Measurements from ENCODE around the gene RIBC1. TPM values are rescaled to one million over a fixed set of nuclear protein-coding genes. Genes with fewer than 3 reads are reported as not detected.

The RIBC1 gene
- total and polyA plus RNA-seq, 4 donors = 6.0 to 12.7 (median 9.8) TPM

- Histone ChIP-seq H3K9me3 (ENCODE audit: control insufficient read depth in 4 of 4, insufficient read depth in 3 of 4, low read length in 3 of 4) (no peaks in the 10 kb centered on the region), H3K4me1 (ENCODE audit: control insufficient read depth in 5 of 5, insufficient read depth in 5 of 5, low read length in 5 of 5) (no peaks in the 10 kb centered on the region), H3K36me3 (ENCODE audit: control insufficient read depth in 4 of 4, insufficient read depth in 4 of 4, low read length in 4 of 4) (no peaks in the 10 kb centered on the region), H3K9ac (ENCODE audit: insufficient read depth in 1 of 2, low read length in 2 of 2) (no peak overlapping the region), H3K4me3 (no peak overlapping the region), H3K27me3 (ENCODE audit: control insufficient read depth in 3 of 3, insufficient read depth in 3 of 3, low read length in 2 of 3) (peaks cover 0 to 22% (median 10%) of the 10 kb centered on the region in 3 donors), H3K27ac (ENCODE audit: low read depth in 1 of 2, low read length in 1 of 2) (no peak overlapping the region)
- 70 to 77% methylated on average over 3 of the region's 3 CpGs for WGBS, 2 donors
- DNase-seq = no peak
- ATAC-seq (ENCODE audit: insufficient read depth, low FRiP score) = no peak
- no peak for TF ChIP-seq CTCF (IDR thresholded peaks at IDR 0.05; ENCODE audit: control extremely low read depth, extremely low read depth)
Measured at GRCh38 chrX:53471346-53471745, 48.7 kb downstream of the RIBC1 start.

GRCh38 chrX:53474707-53475106, 52.0 kb downstream of the RIBC1 start:
- H3K36me3 ChIP-seq (ENCODE audit: control insufficient read depth in 4 of 4, insufficient read depth in 4 of 4, low read length in 4 of 4) = no peaks in the 10 kb centered on the region
- no peaks in the 10 kb centered on the region for H3K4me1 ChIP-seq (ENCODE audit: control insufficient read depth in 5 of 5, insufficient read depth in 5 of 5, low read length in 5 of 5)
- no peak for TF ChIP-seq CTCF (IDR thresholded peaks at IDR 0.05; ENCODE audit: control extremely low read depth, extremely low read depth)
- WGBS, 2 donors = 30 to 46% methylated on average over 2 of the region's 2 CpGs
- H3K27me3 ChIP-seq (ENCODE audit: control insufficient read depth in 3 of 3, insufficient read depth in 3 of 3, low read length in 2 of 3) = peaks cover 0 to 28% (median 11%) of the 10 kb centered on the region in 3 donors
- H3K9ac ChIP-seq (ENCODE audit: insufficient read depth in 1 of 2, low read length in 2 of 2) = no peak overlapping the region
- H3K9me3 ChIP-seq (ENCODE audit: control insufficient read depth in 4 of 4, insufficient read depth in 3 of 4, low read length in 3 of 4) = no peaks in the 10 kb centered on the region
- H3K4me3 ChIP-seq = no peak overlapping the region
- no peak overlapping the region for H3K27ac ChIP-seq (ENCODE audit: low read depth in 1 of 2, low read length in 1 of 2)
- DNase-seq (no peak), ATAC-seq (ENCODE audit: insufficient read depth, low FRiP score) (no peak)

- ATAC-seq (ENCODE audit: insufficient read depth, low FRiP score) (no peak), DNase-seq (no peak)
- H3K27me3 ChIP-seq (ENCODE audit: control insufficient read depth in 3 of 3, insufficient read depth in 3 of 3, low read length in 2 of 3) = peaks cover 0 to 27% (median 15%) of the 10 kb centered on the region in 3 donors
- 56 to 73% methylated on average over 2 of the region's 2 CpGs for WGBS, 2 donors
- no peaks in the 10 kb centered on the region for H3K9me3 ChIP-seq (ENCODE audit: control insufficient read depth in 4 of 4, insufficient read depth in 3 of 4, low read length in 3 of 4)
- no peak overlapping the region for H3K9ac ChIP-seq (ENCODE audit: insufficient read depth in 1 of 2, low read length in 2 of 2)
- no peaks in the 10 kb centered on the region for H3K36me3 ChIP-seq (ENCODE audit: control insufficient read depth in 4 of 4, insufficient read depth in 4 of 4, low read length in 4 of 4)
- no peak overlapping the region for H3K27ac ChIP-seq (ENCODE audit: low read depth in 1 of 2, low read length in 1 of 2)
- H3K4me1 ChIP-seq (ENCODE audit: control insufficient read depth in 5 of 5, insufficient read depth in 5 of 5, low read length in 5 of 5) = no peaks in the 10 kb centered on the region
- TF ChIP-seq CTCF (IDR thresholded peaks at IDR 0.05; ENCODE audit: control extremely low read depth, extremely low read depth) = no peak
- no peak overlapping the region for H3K4me3 ChIP-seq
Measured at GRCh38 chrX:53476371-53476770, 53.7 kb downstream of the RIBC1 start.

GRCh38 chrX:53479301-53479700, 56.6 kb downstream of the RIBC1 start:
- 75 to 84% methylated on average over 5 of the region's 5 CpGs for WGBS, 2 donors
- DNase-seq = no peak
- no peaks in the 10 kb centered on the region for H3K4me1 ChIP-seq (ENCODE audit: control insufficient read depth in 5 of 5, insufficient read depth in 5 of 5, low read length in 5 of 5)
- peaks cover 0 to 2% (median 0%) of the 10 kb centered on the region in 4 donors for H3K9me3 ChIP-seq (ENCODE audit: control insufficient read depth in 4 of 4, insufficient read depth in 3 of 4, low read length in 3 of 4)
- H3K27ac ChIP-seq (ENCODE audit: low read depth in 1 of 2, low read length in 1 of 2) = no peak overlapping the region
- H3K9ac ChIP-seq (ENCODE audit: insufficient read depth in 1 of 2, low read length in 2 of 2) = no peak overlapping the region
- H3K27me3 ChIP-seq (ENCODE audit: control insufficient read depth in 3 of 3, insufficient read depth in 3 of 3, low read length in 2 of 3) = peaks cover 0 to 15% (median 14%) of the 10 kb centered on the region in 3 donors
- H3K36me3 ChIP-seq (ENCODE audit: control insufficient read depth in 4 of 4, insufficient read depth in 4 of 4, low read length in 4 of 4) = no peaks in the 10 kb centered on the region
- no peak for TF ChIP-seq CTCF (IDR thresholded peaks at IDR 0.05; ENCODE audit: control extremely low read depth, extremely low read depth)
- ATAC-seq (ENCODE audit: insufficient read depth, low FRiP score) = no peak
- H3K4me3 ChIP-seq = no peak overlapping the region

Measured in lung (tissue), 12 donors.